ENCODE results near the gene DPYSL4.

- TF ChIP-seq CTCF (IDR thresholded peaks at IDR 0.05; ENCODE audit: low read length) (no peak), EZH2 (IDR thresholded peaks at IDR 0.05; ENCODE audit: borderline replicate concordance, low read length) (no peak)
Measured at GRCh38 chr10:132172091-132173066, 14.4 kb upstream of the DPYSL4 start.

Measured in OCI-LY1 (cell line).